Measurements from ENCODE around the gene GPR143.

- TF ChIP-seq POLR2AphosphoS5 (IDR thresholded peaks at IDR 0.05): no peak
- TF ChIP-seq, protein P1, sequence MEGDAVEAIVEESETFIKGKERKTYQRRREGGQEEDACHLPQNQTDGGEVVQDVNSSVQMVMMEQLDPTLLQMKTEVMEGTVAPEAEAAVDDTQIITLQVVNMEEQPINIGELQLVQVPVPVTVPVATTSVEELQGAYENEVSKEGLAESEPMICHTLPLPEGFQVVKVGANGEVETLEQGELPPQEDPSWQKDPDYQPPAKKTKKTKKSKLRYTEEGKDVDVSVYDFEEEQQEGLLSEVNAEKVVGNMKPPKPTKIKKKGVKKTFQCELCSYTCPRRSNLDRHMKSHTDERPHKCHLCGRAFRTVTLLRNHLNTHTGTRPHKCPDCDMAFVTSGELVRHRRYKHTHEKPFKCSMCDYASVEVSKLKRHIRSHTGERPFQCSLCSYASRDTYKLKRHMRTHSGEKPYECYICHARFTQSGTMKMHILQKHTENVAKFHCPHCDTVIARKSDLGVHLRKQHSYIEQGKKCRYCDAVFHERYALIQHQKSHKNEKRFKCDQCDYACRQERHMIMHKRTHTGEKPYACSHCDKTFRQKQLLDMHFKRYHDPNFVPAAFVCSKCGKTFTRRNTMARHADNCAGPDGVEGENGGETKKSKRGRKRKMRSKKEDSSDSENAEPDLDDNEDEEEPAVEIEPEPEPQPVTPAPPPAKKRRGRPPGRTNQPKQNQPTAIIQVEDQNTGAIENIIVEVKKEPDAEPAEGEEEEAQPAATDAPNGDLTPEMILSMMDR (IDR thresholded peaks at IDR 0.05): no peak
These were observed 18.7 kb upstream of the GPR143 start for GRCh38 chrX:9784332-9784731.
